GM12892 (cell line): ENCODE measurements around the gene MARCHF10.

ENCODE experiments used
- DNase-seq: peaks from one replicate; pipeline ENCODE4 v3.0.0; 2011; ENCODE audit not compliant: insufficient read length
- FAIRE-seq: peaks from 2 replicates; lab custom pipeline; 2011; peaks lifted over from hg19 to GRCh38; lab: Jason Lieb, UNC
- POLR2A ChIP-seq: IDR thresholded peaks from 2 replicates; pipeline ENCODE4 v1.6.1; 2011; ENCODE audit warnings: low read depth, low read length, control low read depth
- POLR2AphosphoS5 ChIP-seq: IDR thresholded peaks from 2 replicates; pipeline ENCODE4 v1.6.1; 2011; ENCODE audit warnings: low read depth, low read length, control low read depth
- TAF1 ChIP-seq: IDR thresholded peaks from 2 replicates; pipeline ENCODE4 v1.6.1; 2011; ENCODE audit warnings: low read depth, mild to moderate bottlenecking, control low read depth, low read length, borderline replicate concordance

The MARCHF10 gene

GRCh38 chr17:62778990-62779681 is 29.0 kb downstream of the MARCHF10 start:
- no peak for TF ChIP-seq POLR2A
- no peak for TF ChIP-seq POLR2AphosphoS5
- TF ChIP-seq TAF1, result no peak
- DNase-seq (no peak), FAIRE-seq (no peak)

GRCh38 chr17:62775876-62776275 is 32.2 kb downstream of the MARCHF10 start:
- DNase-seq (no peak), FAIRE-seq (no peak)
- no peak for TF ChIP-seq TAF1
- TF ChIP-seq POLR2A, result no peak

DNA sequence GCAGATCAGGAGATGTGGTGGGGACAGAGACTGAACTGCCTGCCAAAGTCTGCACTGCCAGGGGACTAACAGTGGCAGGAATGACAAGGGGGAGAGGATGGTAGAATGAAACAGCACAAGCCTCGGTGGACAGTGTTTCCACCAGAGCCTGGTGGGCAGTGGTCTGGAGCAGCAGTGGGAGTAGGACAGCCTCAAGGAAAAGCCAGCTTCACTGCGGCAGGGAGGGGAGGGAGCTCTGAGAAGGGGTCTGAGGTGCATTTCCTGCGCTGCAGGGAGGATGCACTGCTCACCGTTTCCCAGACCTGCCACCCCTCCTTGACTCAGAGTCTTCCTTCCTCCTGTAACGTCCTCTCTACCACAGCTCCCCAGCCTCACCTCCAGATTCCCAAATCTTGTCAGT is 33.8 kb downstream of the MARCHF10 start:
- DNase-seq (no peak), FAIRE-seq (no peak)
- TF ChIP-seq POLR2AphosphoS5, result no peak
- no peak for TF ChIP-seq TAF1
- TF ChIP-seq POLR2A, result no peak

DNA sequence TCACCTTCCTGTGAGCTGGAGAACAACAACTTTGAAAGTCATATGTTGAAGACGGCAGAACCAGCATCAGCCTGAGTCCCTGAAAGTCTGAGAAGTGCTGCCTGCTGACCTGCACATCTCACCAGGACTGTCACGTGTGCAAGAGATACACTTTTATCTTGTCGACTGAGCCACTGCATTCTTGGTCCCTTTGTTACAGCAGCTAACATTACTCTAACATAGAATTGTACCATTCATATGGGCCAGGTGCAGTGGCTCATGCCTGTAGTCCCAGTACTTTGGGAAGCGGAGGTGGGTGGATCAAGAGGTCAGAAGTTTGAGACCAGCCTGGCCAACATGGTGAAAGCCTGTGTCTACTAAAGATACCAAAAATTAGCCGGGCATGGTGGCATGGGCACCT is 40.1 kb downstream of the MARCHF10 start:
- DNase-seq (no peak), FAIRE-seq (no peak)

DNA sequence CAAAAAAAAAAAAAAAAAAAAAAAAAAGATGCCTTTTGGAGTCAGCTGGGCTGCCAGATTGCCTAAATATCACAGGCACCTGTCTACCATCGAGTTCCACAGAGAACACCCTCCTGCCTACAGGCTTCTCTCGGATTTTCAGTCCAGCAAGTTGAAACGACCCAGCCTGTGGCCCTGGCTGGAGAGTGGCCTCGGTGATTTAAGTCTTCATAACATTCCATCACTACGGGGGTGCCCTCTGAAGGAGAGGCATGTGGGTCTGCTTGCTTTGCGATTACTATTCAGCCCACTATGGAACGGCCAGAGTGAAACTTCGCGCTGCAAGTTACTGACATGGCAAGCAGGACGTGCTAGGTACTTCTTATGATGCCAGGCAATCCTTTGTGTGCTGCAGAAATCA is 42.8 kb downstream of the MARCHF10 start:
- no peak for DNase-seq
- FAIRE-seq, result no peak
- TF ChIP-seq POLR2AphosphoS5 (no peak), POLR2A (no peak), TAF1 (no peak)

More for the DNA sequence above, 40.1 kb downstream of the MARCHF10 start:
- TF ChIP-seq TAF1 (no peak), POLR2A (no peak), POLR2AphosphoS5 (no peak)

- FAIRE-seq (no peak), DNase-seq (no peak)
- TF ChIP-seq TAF1 (no peak), POLR2AphosphoS5 (no peak), POLR2A (no peak)
Observed at GRCh38 chr17:62763891-62764600, 44.1 kb downstream of the MARCHF10 start.

- no peak for DNase-seq
- no peak for FAIRE-seq
- TF ChIP-seq POLR2AphosphoS5 (no peak), POLR2A (no peak), TAF1 (no peak)
Observed at GRCh38 chr17:62761884-62762283, 46.2 kb downstream of the MARCHF10 start.

DNA sequence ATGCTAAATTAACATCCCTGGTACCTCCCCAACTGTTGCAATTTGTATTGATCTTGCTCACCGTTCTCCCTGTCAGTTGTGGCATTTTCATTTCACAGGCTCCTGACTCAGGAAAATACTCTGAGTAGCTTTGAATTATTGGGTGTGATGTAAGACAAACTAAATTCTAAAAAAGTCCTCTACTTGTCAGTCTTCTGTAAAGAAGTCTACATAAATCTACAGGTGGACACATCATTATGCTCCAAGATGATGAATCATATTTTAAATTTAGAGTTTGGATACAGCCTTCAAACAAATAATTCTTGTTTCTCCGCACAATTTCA is 47.2 kb downstream of the MARCHF10 start:
- DNase-seq (no peak), FAIRE-seq (no peak)
- no peak for TF ChIP-seq TAF1
- no peak for TF ChIP-seq POLR2AphosphoS5
- TF ChIP-seq POLR2A, result no peak

- FAIRE-seq (no peak), DNase-seq (no peak)
- TF ChIP-seq POLR2A, result no peak
- no peak for TF ChIP-seq POLR2AphosphoS5
- TF ChIP-seq TAF1, result no peak
Observed at GRCh38 chr17:62760059-62760944, 47.8 kb downstream of the MARCHF10 start.

DNA sequence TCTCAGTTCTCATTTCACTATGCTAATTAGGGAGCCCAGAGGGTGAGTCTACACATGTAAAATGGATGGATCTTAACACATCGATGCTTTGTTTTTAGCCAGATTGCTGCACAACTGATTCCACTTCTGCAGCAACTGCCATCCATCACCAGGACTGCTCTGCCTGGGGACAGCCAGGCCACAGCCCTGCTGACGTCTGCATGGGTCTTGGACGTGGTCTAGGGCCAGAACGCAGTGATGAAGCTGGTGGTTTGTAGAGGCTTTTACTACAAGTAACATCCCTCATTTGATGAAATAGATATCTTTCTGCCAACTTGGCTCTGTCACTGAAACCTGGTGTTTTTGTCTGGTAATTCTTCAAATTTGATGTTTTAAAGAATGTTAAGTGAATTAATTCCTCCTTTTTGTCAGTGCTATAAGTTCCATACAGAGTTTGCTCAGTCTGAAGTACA is 50.6 kb downstream of the MARCHF10 start:
- DNase-seq, result no peak
- TF ChIP-seq POLR2AphosphoS5 (no peak), TAF1 (no peak)
- FAIRE-seq, result no peak

GRCh38 chr17:62756198-62756597 is 51.9 kb downstream of the MARCHF10 start:
- FAIRE-seq (no peak), DNase-seq (no peak)
- TF ChIP-seq TAF1 (no peak), POLR2AphosphoS5 (no peak), POLR2A (no peak)
